ENCODE data around the gene SYNGR2. TPM values are rescaled to one million over a fixed set of nuclear protein-coding genes. Genes with fewer than 3 reads are reported as not detected.

Gene SYNGR2
- total and polyA plus RNA-seq, 8 donors = 39.0 to 227 (median 48.6) TPM

DNA sequence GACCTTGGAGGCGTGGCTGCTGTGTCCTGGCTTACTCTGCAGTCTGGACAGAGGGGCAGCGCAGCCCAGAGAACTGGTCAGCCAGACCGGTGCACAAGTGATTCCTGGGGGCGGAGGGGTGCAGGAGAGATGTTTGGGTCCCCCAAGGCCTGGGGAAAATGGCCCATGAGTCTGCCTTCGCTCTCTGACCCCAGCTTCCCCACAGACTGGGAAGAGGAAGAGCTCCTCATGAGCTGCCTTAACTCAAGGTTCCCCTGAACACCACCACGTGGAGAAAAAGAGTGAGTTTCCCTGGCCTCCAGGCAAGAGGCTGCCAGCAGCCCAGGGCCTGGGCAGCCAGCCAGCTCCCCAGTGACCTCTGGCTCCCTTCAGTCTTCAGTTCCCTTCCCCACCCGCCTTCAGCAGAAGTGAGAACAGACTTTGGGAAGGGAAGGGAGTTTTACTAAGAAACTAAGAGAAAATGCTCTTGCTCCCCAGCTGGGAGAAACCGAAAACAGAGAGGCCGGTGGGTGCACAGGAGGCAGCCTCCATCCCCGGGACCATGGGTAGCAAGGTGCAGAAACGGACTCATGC, 24.1 kb upstream of the SYNGR2 start:
- H3K27me3 ChIP-seq = no peaks in the 10 kb centered on the region
- intact Hi-C loops (cut with DNase I) = no loop called here
- peak overlapping the region; percentile 71 to 79 for H3K27ac ChIP-seq
- ATAC-seq (peak; percentile 32), DNase-seq (peak; percentile 83 to 95 (median 90))
- peaks cover 33 to 88% of the 10 kb centered on the region in 2 donors for H3K4me1 ChIP-seq
- no peak for TF ChIP-seq CTCF (IDR thresholded peaks at IDR 0.05)
- H3K4me3 ChIP-seq = no peak overlapping the region
- no peaks in the 10 kb centered on the region for H3K9me3 ChIP-seq
- H3K36me3 ChIP-seq = peaks cover 0 to 8% of the 10 kb centered on the region in 2 donors

- Histone ChIP-seq H3K9me3 (no peaks in the 10 kb centered on the region), H3K27me3 (no peaks in the 10 kb centered on the region), H3K36me3 (peaks cover 0 to 8% of the 10 kb centered on the region in 2 donors), H3K4me3 (no peak overlapping the region), H3K4me1 (peaks cover 33 to 83% of the 10 kb centered on the region in 2 donors), H3K27ac (peak overlapping the region; percentile 71 to 79)
- intact Hi-C loops (cut with DNase I) = no loop called here
- DNase-seq (peak in 2 of 4 donors; percentile 88 to 91), ATAC-seq (peak; percentile 61)
- TF ChIP-seq CTCF (IDR thresholded peaks at IDR 0.05) = no peak
These were observed 23.4 kb upstream of the SYNGR2 start for GRCh38 chr17:78144736-78145641.

- ATAC-seq = no peak
- no peak overlapping the region for H3K4me3 ChIP-seq
- H3K9me3 ChIP-seq = no peaks in the 10 kb centered on the region
- H3K27me3 ChIP-seq = no peaks in the 10 kb centered on the region
- no peak for DNase-seq
- TF ChIP-seq CTCF (IDR thresholded peaks at IDR 0.05) = no peak
- peaks cover 23 to 76% of the 10 kb centered on the region in 2 donors for H3K4me1 ChIP-seq
- H3K36me3 ChIP-seq = peaks cover 0 to 5% of the 10 kb centered on the region in 2 donors
- H3K27ac ChIP-seq = no peak overlapping the region
- intact Hi-C loops (cut with DNase I) = no loop called here
These were observed 21.9 kb upstream of the SYNGR2 start for GRCh38 chr17:78146471-78146869.

DNA sequence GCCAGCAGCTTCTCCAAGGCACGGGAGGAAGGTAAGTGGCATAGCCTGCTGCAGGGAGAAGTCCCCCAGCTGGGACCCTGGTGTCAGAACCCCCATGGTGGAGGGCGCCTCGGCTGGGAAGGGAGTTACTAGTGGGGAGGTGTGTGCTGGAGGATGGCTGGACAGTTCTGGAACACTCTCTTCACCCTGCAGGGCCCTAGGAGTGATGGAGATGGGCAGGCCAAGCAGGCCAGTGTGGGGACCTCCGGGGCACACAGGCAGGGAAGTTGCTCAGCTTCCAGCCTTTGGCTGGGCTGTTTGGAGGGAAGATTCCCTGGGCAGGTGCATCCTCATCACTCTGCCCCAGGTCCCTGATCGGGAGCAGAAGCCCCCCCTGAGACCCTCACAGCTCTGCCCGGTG, 21.5 kb upstream of the SYNGR2 start:
- Histone ChIP-seq H3K36me3 (peaks cover 0 to 1% of the 10 kb centered on the region in 2 donors), H3K4me3 (no peak overlapping the region), H3K4me1 (peaks cover 21 to 72% of the 10 kb centered on the region in 2 donors), H3K27ac (peak overlapping the region in 1 of 2 donors; percentile 55), H3K27me3 (no peaks in the 10 kb centered on the region), H3K9me3 (no peaks in the 10 kb centered on the region)
- DNase-seq (no peak), ATAC-seq (no peak)
- intact Hi-C loops (cut with DNase I) = no loop called here
- no peak for TF ChIP-seq CTCF (IDR thresholded peaks at IDR 0.05)

All from left lung (tissue), 10 donors.